Adrenal gland (tissue), 12 donors: ENCODE results near the gene AJM1. TPM values are rescaled to one million over a fixed set of nuclear protein-coding genes. Genes with fewer than 3 reads are reported as not detected.

Experiments used
- DNase-seq, 7 donors: peaks; one replicate each; pipeline ENCODE4 v3.0.0-alpha.2; 2019 to 2020
- H3K27ac ChIP-seq, 5 donors: fragments of 200-600 bp; sonication (generic) in 4 of 5; 1 replicate in 3 of 5; 2 replicates in 2 of 5; pipeline versions ENCODE4 v1.5.1 to v1.8.0; 2016 to 2020; ENCODE audit warnings: mild to moderate bottlenecking in 1 of 5
- H3K27me3 ChIP-seq: fragments of 200-600 bp; 2 replicates; pipeline ENCODE4 v1.8.0; 2021
- H3K36me3 ChIP-seq, 2 donors: fragments of 200-600 bp; replicated peaks in 1 of 2; 1 replicate in 1 of 2; 2 replicates in 1 of 2; pipeline versions ENCODE4 v1.5.1 to v1.8.0; 2018 to 2022
- H3K4me1 ChIP-seq, 2 donors: fragments of 200-600 bp; replicated peaks in 1 of 2; 1 replicate in 1 of 2; 2 replicates in 1 of 2; pipeline versions ENCODE4 v1.5.1 to v1.8.0; 2018 to 2021
- H3K4me3 ChIP-seq, 4 donors: fragments of 200-600 bp; sonication (generic) in 3 of 4; one replicate each; pipeline ENCODE4 v1.5.1; 2016 to 2018
- H3K9me3 ChIP-seq, 3 donors: fragments of 200-600 bp; sonication (generic) in 1 of 3; replicated peaks in 1 of 3; 1 replicate in 2 of 3; 2 replicates in 1 of 3; pipeline versions ENCODE4 v1.5.1 to v1.8.0; 2016 to 2021
- POLR2A ChIP-seq, 2 donors: fragments of 450-650 bp; IDR thresholded peaks; one replicate each; pipeline ENCODE4 v1.6.1; 2017; ENCODE audit warnings: antibody characterized with exemption in 2 of 2, mild to moderate bottlenecking in 2 of 2, moderate library complexity in 1 of 2
- WGBS, 4 donors: extraction: QIAGEN DNeasy Blood & Tissue Kit in 2 of 4; methylation state at CpG; one replicate each; pipeline versions ENCODE4 v1.1.5 to v1.1.7; 2013 to 2017; 5-methylcytosine and 5-hydroxymethylcytosine counted together
- intact Hi-C, 2 donors: fragments of 100-400 bp; cut with DNase I; formaldehyde crosslinking; loops; one replicate each; pipeline versions ENCODE4 v1.14.1 to v1.15.0; 2022 to 2023
- polyA plus RNA-seq, 3 donors: library from polyadenylated mRNA; stranded (reverse); fragments of 200-250 nt in 2 of 3; fragments of 350-450 nt in 1 of 3; fragmentation: Illumina TruSeq in 1 of 3; extraction: RNeasy Lipid Tissue Mini Kit (QIAGEN cat#74804) in 1 of 3; gene quantifications; one replicate each; pipeline ENCODE4 v1.2.3, GENCODE V29; 2013 to 2014
- total RNA-seq, 9 donors: library from RNA; depleted of rRNA in 4 of 9; stranded (reverse); fragments of >200 nt in 4 of 9; fragments of 120-200 nt in 1 of 9; fragmentation: NEBNext Ultra II Directional in 1 of 9; extraction: Animal tissue kit (Norgen Biotek cat#: 25700) in 1 of 9; gene quantifications; one replicate each; pipeline versions ENCODE4 v1.1.0 to v1.2.4, GENCODE V29; 2013 to 2023
- TF ChIP-seq, protein P1 (sequence below), 6 experiments: fragments of 450-650 bp in 4 of 6; fragments of 200-600 bp in 2 of 6; sonication (generic) in 1 of 6; IDR thresholded peaks; 1 replicate in 5 of 6; 2 replicates in 1 of 6; pipeline versions ENCODE4 v1.5.1 to v1.8.0; 2016 to 2021; ENCODE audit warnings: antibody characterized with exemption in 6 of 6, mild to moderate bottlenecking in 2 of 6, moderate library complexity in 1 of 6
- donor health status: healthy with polysubstance abuse.
- donor health status: Bipolar disorder and iron deficiency.
- donor health status: DM: yes; HTN: yes; CAD: no.
- donor health status: DM: no; HTN: no; CAD: no.
- donor health status: DM: no; HTN: no; CAD: no.
- donor health status: DM: yes; HTN: yes; CAD: no.

AJM1 gene
- total and polyA plus RNA-seq, 12 donors: 0.33 to 13.7 (median 3.3) TPM

DNA sequence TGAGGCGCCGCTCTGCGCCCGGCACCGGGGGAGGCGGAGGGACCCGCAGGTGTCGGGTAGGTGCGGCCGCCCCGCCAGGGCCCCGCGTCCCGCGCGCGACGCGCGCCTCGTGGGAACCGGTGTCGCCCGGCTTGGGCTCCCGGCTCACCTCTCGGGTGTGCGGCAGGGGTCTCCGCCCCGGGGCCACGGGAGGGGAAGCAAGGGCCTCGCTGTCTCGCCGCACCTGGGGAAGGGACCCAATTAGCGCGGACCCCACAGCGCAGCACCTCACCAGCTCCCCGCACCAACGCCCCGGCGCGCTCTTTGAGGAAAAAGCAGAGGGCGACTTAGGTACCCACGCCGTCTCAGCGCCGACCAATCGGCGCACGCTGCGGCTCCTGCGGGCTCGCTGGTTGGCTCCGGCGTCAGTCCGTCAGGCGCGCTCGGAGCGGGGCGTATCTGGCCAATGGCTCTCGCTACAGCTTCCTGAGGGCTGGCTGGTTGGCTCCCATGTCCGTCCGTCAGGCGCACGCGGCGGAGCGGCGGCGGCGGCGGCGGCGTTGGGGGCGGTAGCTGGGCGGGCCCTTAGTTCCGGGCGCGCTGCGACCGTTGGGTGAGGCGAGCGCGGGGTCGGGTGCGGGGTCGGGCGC is 43.8 kb downstream of the AJM1 start, which contains the start of gene TRAF2:
Gene TRAF2, plus strand, starts transcription at position 567 of the 629 bp plus-strand sequence. CDS start 12,225 bp downstream, outside the sequence.
- Histone ChIP-seq H3K27ac (peak within 1 kb of the TSS; percentile 7 to 93 (median 70)), H3K36me3 (no peaks in the 10 kb centered on the region), H3K27me3 (no peaks in the 10 kb centered on the region), H3K9me3 (no peaks in the 10 kb centered on the region), H3K4me1 (peaks cover 16 to 20% of the 10 kb centered on the region in 2 donors), H3K4me3 (peak within 1 kb of the TSS in 3 of 4 donors; percentile 54 to 68 (median 68))
- DNase-seq: peak; percentile 97 to 99 (median 98)
- TF ChIP-seq POLR2A (IDR thresholded peaks at IDR 0.05): no peak
- TF ChIP-seq, protein P1, sequence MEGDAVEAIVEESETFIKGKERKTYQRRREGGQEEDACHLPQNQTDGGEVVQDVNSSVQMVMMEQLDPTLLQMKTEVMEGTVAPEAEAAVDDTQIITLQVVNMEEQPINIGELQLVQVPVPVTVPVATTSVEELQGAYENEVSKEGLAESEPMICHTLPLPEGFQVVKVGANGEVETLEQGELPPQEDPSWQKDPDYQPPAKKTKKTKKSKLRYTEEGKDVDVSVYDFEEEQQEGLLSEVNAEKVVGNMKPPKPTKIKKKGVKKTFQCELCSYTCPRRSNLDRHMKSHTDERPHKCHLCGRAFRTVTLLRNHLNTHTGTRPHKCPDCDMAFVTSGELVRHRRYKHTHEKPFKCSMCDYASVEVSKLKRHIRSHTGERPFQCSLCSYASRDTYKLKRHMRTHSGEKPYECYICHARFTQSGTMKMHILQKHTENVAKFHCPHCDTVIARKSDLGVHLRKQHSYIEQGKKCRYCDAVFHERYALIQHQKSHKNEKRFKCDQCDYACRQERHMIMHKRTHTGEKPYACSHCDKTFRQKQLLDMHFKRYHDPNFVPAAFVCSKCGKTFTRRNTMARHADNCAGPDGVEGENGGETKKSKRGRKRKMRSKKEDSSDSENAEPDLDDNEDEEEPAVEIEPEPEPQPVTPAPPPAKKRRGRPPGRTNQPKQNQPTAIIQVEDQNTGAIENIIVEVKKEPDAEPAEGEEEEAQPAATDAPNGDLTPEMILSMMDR (IDR thresholded peaks at IDR 0.05): no peak
- 0 to 1% (median 0%) methylated on average over 9 to 88 of the region's 88 CpGs for WGBS, 4 donors
- intact Hi-C loops: loop anchor here in 1 of 2 donors (10.0 kb wide), 1 partner anchor 59 kb away; the partner anchor contains the start of genes C8G and FBXW5

DNA sequence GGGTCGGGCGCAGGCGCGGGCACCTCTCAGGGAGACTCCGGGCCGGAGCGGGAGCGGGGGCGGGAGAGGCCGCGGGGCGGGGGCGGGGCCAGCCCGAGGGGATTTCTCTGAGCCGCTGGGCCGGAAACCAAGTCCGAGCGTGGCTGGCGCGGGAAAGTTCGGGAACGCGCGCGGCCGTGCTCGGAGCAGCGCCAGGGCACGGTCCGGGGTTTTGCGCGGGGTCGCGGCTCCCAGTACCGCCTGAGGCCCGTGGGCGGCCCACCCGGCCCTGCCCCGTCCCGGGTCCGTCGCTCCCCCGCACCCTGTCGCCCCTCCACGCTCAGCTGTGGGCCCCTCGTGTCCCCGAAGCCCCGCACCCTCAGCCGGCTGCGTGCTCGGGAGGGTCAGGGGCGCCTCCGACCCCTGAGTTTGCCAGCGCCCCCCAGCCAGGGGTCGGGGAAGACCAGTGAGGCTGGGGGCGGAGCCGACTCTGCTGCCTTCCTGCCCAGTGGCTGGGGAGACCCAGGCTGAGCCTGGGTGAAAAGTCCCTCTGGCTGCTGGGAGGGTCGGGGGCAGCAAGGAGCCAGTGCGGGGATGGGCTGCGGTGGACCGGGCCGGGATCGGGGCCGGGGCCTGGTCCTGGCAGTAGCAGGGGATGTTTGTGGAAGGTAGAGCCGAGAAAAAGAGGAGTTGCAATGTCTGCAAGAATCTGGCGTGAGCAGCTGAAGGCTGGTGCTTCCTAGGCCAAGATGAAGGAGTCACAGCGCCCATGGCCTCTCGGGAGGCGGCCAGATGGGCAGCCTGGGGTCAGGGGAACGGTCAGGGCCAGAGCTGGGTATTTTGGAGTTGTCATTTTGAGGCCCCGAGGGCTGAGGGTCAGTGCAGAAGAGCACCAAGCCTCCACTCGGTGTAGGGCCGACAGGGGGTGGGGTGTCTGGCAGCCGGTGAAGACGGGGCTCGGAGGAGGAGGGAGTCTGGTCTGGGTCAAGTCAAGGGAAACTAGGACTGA is 44.6 kb downstream of the AJM1 start:
- Histone ChIP-seq H3K4me3 (peak overlapping the region in 3 of 4 donors; percentile 54 to 68 (median 68)), H3K4me1 (peaks cover 16 to 17% of the 10 kb centered on the region in 2 donors), H3K27ac (peak overlapping the region; percentile 7 to 93 (median 70)), H3K36me3 (no peaks in the 10 kb centered on the region), H3K9me3 (no peaks in the 10 kb centered on the region), H3K27me3 (no peaks in the 10 kb centered on the region)
- no peak for TF ChIP-seq POLR2A (IDR thresholded peaks at IDR 0.05)
- TF ChIP-seq, protein P1 (IDR thresholded peaks at IDR 0.05): peak in 1 of 6 experiments; percentile 4
- DNase-seq: peak in 6 of 7 donors; percentile 40 to 58 (median 55)
- 1 to 2% (median 1%) methylated on average over 15 to 71 of the region's 76 CpGs for WGBS, 4 donors
- intact Hi-C loops: loop anchor here in 1 of 2 donors (10.0 kb wide), 1 partner anchor 58 kb away; the partner anchor contains the start of genes C8G and FBXW5

DNA sequence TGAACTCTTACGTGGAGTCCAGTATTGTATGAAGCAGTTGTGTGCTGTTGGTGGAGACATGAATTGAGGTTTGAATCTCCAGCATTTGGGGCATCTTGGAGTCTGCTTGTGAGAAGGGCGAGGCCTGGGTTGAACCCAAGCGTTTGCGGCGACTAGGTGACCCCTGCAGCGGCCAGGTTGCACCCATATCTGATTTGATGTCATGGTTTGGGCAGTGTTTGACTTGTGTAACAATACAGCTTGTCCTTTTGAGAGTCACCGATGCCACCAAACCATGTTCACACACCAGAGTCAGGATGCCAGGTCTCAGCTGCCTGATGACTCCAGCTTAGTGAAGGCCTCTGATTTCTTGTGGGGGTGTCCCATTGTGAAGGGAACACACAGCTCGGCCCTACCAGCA is 46.2 kb downstream of the AJM1 start:
- Histone ChIP-seq H3K4me1 (peaks cover 8 to 12% of the 10 kb centered on the region in 2 donors), H3K27ac (no peak overlapping the region), H3K27me3 (no peaks in the 10 kb centered on the region), H3K36me3 (no peaks in the 10 kb centered on the region), H3K4me3 (no peak overlapping the region), H3K9me3 (no peaks in the 10 kb centered on the region)
- DNase-seq: no peak
- intact Hi-C loops: loop anchor here in 1 of 2 donors (10.0 kb wide), 1 partner anchor 56 kb away; the partner anchor contains the start of genes C8G and FBXW5
- 87 to 98% (median 88%) methylated on average over 3 to 8 of the region's 8 CpGs for WGBS, 4 donors
- TF ChIP-seq, protein P1 (IDR thresholded peaks at IDR 0.05): no peak
- no peak for TF ChIP-seq POLR2A (IDR thresholded peaks at IDR 0.05)
